Kidney (tissue), 14 donors: Measurements from ENCODE around the gene DNAJB4. TPM values are rescaled to one million over a fixed set of nuclear protein-coding genes. Genes with fewer than 3 reads are reported as not detected.
A peak's percentile ranks its signal among the peaks of the same experiment; 100 is the strongest.

Source experiments
- DNase-seq, 5 donors: peaks; one replicate each; pipeline ENCODE4 v3.0.0-alpha.2; 2013 to 2020
- FAIRE-seq: peaks from 2 replicates; lab custom pipeline; 2012; peaks lifted over from hg19 to GRCh38; lab: Jason Lieb, UNC
- H3K27ac ChIP-seq, 2 donors: one replicate each; pipeline ENCODE4 v1.7.0; 2013; ENCODE audit warnings: low read depth in 2 of 2, low read length in 2 of 2, inconsistent platforms in 1 of 2
- H3K27me3 ChIP-seq: one replicate; pipeline ENCODE4 v1.7.1; 2013; ENCODE audit warnings: low read length, inconsistent platforms; ENCODE audit not compliant: control insufficient read depth, insufficient read depth
- H3K36me3 ChIP-seq, 3 donors: one replicate each; pipeline versions ENCODE4 v1.7.0 to v1.7.1; 2013; ENCODE audit warnings: low read length in 3 of 3, control low read depth in 1 of 3, inconsistent platforms in 1 of 3; ENCODE audit not compliant: insufficient read depth in 3 of 3, control insufficient read depth in 2 of 3
- H3K4me1 ChIP-seq, 3 donors: one replicate each; pipeline versions ENCODE4 v1.7.0 to v1.7.1; 2013; ENCODE audit warnings: low read length in 3 of 3, inconsistent platforms in 1 of 3, low read depth in 1 of 3; ENCODE audit not compliant: control insufficient read depth in 2 of 3, insufficient read depth in 2 of 3
- H3K4me3 ChIP-seq, 3 donors: one replicate each; pipeline versions ENCODE4 v1.7.0 to v1.8.1; 2013; ENCODE audit warnings: low read length in 3 of 3, control low read depth in 1 of 3, inconsistent platforms in 1 of 3
- H3K9ac ChIP-seq, 3 donors: one replicate each; pipeline versions ENCODE4 v1.7.0 to v1.7.1; 2013; ENCODE audit warnings: low read length in 3 of 3, control low read depth in 1 of 3, inconsistent platforms in 1 of 3
- H3K9me3 ChIP-seq, 3 donors: one replicate each; pipeline versions ENCODE4 v1.7.0 to v1.7.1; 2013; ENCODE audit warnings: low read length in 3 of 3, control low read depth in 1 of 3, inconsistent platforms in 1 of 3; ENCODE audit not compliant: control insufficient read depth in 2 of 3, insufficient read depth in 1 of 3
- intact Hi-C: fragments of 100-400 bp; cut with DNase I; formaldehyde crosslinking; loops from one replicate; pipeline ENCODE4 v1.11.1; 2022
- polyA plus RNA-seq: library from polyadenylated mRNA; stranded (reverse); fragments of 350-450 nt; fragmentation: Illumina TruSeq; extraction: RNeasy Lipid Tissue Mini Kit (QIAGEN cat#74804); gene quantifications from one replicate; pipeline ENCODE4 v1.2.3, GENCODE V29; 2014; ENCODE audit warnings: low read depth, low replicate concordance; ENCODE audit not compliant: insufficient read depth
- total RNA-seq: library from RNA; stranded (reverse); fragmentation: NEBNext Ultra II Directional; extraction: Animal tissue kit (Norgen Biotek cat#: 25700); gene quantifications from one replicate; pipeline ENCODE4 v1.2.1, GENCODE V29; 2021
- TF ChIP-seq, protein P1 (sequence below): IDR thresholded peaks from 3 replicates; pipeline ENCODE4 v1.5.1; 2012; ENCODE audit warnings: mild to moderate bottlenecking, moderate library complexity, borderline replicate concordance; ENCODE audit not compliant: insufficient read depth; ENCODE audit errors: extremely low read depth
- donor health status: control.
- donor health status: control.
- donor health status: control.
- donor health status: control.
- donor health status: control.
- donor health status: DM: yes; HTN: yes; CAD: no.
- donor health status: Normal renal cell carcinoma (clear cell type).

The DNAJB4 gene
- total and polyA plus RNA-seq, 2 donors from 2014 or later: 17.0 to 34.7 TPM

DNA sequence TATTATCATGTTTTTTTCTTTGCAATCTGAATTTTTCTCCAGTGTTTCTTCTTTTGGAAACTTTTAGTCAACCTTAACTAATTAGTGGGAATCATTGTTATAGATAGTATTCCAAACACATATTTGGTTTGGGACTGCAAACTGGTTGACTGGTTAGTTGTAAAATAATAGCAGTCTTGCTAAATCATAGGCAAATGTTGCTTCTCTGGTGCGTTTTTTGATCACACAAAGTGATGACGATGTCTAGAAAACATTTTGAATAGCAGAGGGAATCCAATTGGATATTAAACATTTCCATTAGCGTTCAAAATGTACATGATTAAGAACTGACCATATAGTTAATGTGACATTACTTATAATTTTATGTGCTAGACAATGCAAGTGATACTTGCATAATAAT is 4.5 kb downstream of the DNAJB4 start:
- DNase-seq (no peak), FAIRE-seq (no peak)
- Histone ChIP-seq H3K27me3 (no peaks in the 10 kb centered on the region), H3K4me1 (peaks cover 0 to 11% (median 0%) of the 10 kb centered on the region in 3 donors), H3K4me3 (peak overlapping the region in 1 of 3 donors; percentile 42), H3K36me3 (peaks cover 0 to 4% (median 0%) of the 10 kb centered on the region in 3 donors), H3K9me3 (no peaks in the 10 kb centered on the region), H3K27ac (no peak overlapping the region), H3K9ac (no peak overlapping the region)
- TF ChIP-seq, protein P1, sequence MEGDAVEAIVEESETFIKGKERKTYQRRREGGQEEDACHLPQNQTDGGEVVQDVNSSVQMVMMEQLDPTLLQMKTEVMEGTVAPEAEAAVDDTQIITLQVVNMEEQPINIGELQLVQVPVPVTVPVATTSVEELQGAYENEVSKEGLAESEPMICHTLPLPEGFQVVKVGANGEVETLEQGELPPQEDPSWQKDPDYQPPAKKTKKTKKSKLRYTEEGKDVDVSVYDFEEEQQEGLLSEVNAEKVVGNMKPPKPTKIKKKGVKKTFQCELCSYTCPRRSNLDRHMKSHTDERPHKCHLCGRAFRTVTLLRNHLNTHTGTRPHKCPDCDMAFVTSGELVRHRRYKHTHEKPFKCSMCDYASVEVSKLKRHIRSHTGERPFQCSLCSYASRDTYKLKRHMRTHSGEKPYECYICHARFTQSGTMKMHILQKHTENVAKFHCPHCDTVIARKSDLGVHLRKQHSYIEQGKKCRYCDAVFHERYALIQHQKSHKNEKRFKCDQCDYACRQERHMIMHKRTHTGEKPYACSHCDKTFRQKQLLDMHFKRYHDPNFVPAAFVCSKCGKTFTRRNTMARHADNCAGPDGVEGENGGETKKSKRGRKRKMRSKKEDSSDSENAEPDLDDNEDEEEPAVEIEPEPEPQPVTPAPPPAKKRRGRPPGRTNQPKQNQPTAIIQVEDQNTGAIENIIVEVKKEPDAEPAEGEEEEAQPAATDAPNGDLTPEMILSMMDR: no peak
- intact Hi-C loops: no loop called here

DNA sequence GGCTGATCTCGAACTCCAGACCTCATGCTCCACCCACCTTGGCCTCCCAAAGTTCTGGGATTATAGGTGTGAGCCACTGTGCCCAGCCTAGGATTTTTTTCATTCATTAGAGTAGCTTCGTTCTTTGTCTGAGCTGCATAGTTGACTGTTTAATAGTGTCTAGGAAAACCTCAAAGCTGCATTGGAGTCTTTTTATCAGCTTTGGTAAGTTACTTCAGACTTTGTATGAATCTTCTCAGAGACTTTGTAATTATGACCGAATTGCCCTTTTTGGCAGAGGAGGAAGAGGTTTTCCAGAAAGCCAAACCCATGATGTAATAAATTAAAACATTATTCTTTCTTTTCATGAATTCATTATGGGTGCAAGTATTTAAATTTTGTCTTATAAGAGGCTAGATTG is 5.1 kb downstream of the DNAJB4 start:
- no peak overlapping the region for H3K27ac ChIP-seq
- H3K9ac ChIP-seq: no peak overlapping the region
- TF ChIP-seq, protein P1: no peak
- DNase-seq (no peak), FAIRE-seq (no peak)
- H3K9me3 ChIP-seq: no peaks in the 10 kb centered on the region
- peaks cover 0 to 4% (median 0%) of the 10 kb centered on the region in 3 donors for H3K36me3 ChIP-seq
- H3K4me3 ChIP-seq: no peak overlapping the region
- H3K4me1 ChIP-seq: peaks cover 0 to 11% (median 0%) of the 10 kb centered on the region in 3 donors
- intact Hi-C loops: no loop called here
- H3K27me3 ChIP-seq: no peaks in the 10 kb centered on the region

DNA sequence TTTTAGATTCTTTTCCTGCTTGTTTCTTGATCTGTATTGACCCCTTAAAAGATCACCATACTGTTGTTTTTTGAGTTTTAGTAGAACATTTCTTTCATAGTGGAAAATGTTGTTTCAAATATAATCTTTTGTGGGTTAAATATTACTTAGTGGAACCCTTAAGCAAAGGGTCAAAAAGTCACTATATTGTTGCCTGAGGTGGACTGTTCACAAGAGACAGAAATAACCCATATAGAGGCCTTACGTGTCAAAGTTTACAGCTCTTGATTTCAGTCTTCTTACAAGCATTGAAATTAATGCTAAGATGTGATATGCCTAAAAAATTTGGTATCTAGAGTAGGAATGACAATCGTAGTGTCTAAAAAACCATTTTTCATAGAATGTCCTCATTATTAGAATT is 6.3 kb downstream of the DNAJB4 start:
- peaks cover 0 to 6% (median 0%) of the 10 kb centered on the region in 3 donors for H3K36me3 ChIP-seq
- H3K27ac ChIP-seq: no peak overlapping the region
- intact Hi-C loops: no loop called here
- DNase-seq: no peak
- no peak overlapping the region for H3K4me3 ChIP-seq
- no peak overlapping the region for H3K9ac ChIP-seq
- TF ChIP-seq, protein P1: no peak
- H3K9me3 ChIP-seq: no peaks in the 10 kb centered on the region
- no peak for FAIRE-seq
- H3K27me3 ChIP-seq: no peaks in the 10 kb centered on the region
- peaks cover 0 to 11% (median 0%) of the 10 kb centered on the region in 3 donors for H3K4me1 ChIP-seq

DNA sequence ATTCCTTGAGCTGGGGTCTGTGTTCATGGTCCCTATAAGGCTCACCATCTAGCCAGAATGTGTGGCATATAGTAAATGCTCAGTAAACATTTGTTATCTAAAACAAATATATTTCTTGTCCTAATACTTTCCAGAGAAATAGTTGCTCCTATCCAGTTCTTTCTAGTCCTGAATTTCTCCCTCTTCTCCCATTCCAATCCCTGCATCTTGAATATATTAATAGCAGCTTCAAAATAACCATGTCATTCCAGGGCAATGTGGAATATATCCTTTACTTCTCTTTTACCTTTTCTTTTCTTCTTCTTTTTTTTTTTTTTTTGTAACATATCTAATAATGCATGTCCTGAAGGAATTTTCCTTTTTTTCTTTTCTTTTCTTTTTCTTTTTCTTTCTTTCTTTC is 10.4 kb downstream of the DNAJB4 start:
- H3K36me3 ChIP-seq: peaks cover 0 to 13% (median 0%) of the 10 kb centered on the region in 3 donors
- intact Hi-C loops: no loop called here
- no peaks in the 10 kb centered on the region for H3K9me3 ChIP-seq
- H3K27me3 ChIP-seq: no peaks in the 10 kb centered on the region
- TF ChIP-seq, protein P1: no peak
- no peak for DNase-seq
- H3K9ac ChIP-seq: no peak overlapping the region
- no peak overlapping the region for H3K27ac ChIP-seq
- FAIRE-seq: no peak
- no peak overlapping the region for H3K4me3 ChIP-seq
- peaks cover 0 to 11% (median 0%) of the 10 kb centered on the region in 3 donors for H3K4me1 ChIP-seq
